OCI-LY1 (cell line): ENCODE measurements around the gene ZFP90.

Source experiments
- H2AFZ ChIP-seq: fragments of 200-600 bp; sonication (generic), shearing (Covaris generic); 2 replicates; pipeline ENCODE4 v1.6.0; 2014; ENCODE audit warnings: antibody characterized with exemption, mild to moderate bottlenecking, low read length
- H3F3A ChIP-seq: fragments of 200-600 bp; sonication (generic), shearing (Covaris generic); 2 replicates; pipeline ENCODE4 v1.6.0; 2014; ENCODE audit warnings: mild to moderate bottlenecking, antibody characterized with exemption, low read length, moderate library complexity; ENCODE audit not compliant: insufficient read depth
- H3K27ac ChIP-seq: fragments of 200-600 bp; sonication (generic); 2 replicates; pipeline ENCODE4 v1.5.1; 2014; ENCODE audit warnings: low read length, mixed run types, mild to moderate bottlenecking, low read depth; ENCODE audit not compliant: poor library complexity, severe bottlenecking
- H3K27me3 ChIP-seq: fragments of 200-600 bp; sonication (generic); 2 replicates; pipeline ENCODE4 v1.6.0; 2014; ENCODE audit warnings: antibody characterized with exemption, mild to moderate bottlenecking, low read length, moderate library complexity; ENCODE audit not compliant: insufficient read depth
- H3K36me3 ChIP-seq: fragments of 200-600 bp; sonication (generic); 2 replicates; pipeline ENCODE4 v1.6.1; 2014; ENCODE audit warnings: mild to moderate bottlenecking, antibody characterized with exemption, low read length, moderate library complexity, mixed read lengths; ENCODE audit not compliant: insufficient read depth
- H3K4me1 ChIP-seq: fragments of 200-600 bp; sonication (generic); 2 replicates; pipeline ENCODE4 v1.5.1; 2014; ENCODE audit warnings: mild to moderate bottlenecking, low read length, moderate library complexity; ENCODE audit not compliant: insufficient read depth, severe bottlenecking
- H3K4me2 ChIP-seq: fragments of 200-600 bp; sonication (generic), shearing (Covaris generic); 2 replicates; pipeline ENCODE4 v1.6.1; 2014; ENCODE audit warnings: low read length
- H3K4me3 ChIP-seq: fragments of 200-600 bp; sonication (generic); 2 replicates; pipeline ENCODE4 v1.5.1; 2014; ENCODE audit warnings: low read length, low read depth, mild to moderate bottlenecking, mixed read lengths; ENCODE audit not compliant: poor library complexity, severe bottlenecking
- H3K79me2 ChIP-seq: fragments of 200-600 bp; shearing (Covaris generic); 2 replicates; pipeline ENCODE4 v1.6.1; 2016; ENCODE audit warnings: mixed run types, low read length, mixed read lengths; ENCODE audit not compliant: insufficient read depth
- H3K9ac ChIP-seq: fragments of 200-600 bp; sonication (generic), shearing (Covaris generic); 2 replicates; pipeline ENCODE4 v1.6.1; 2014; ENCODE audit warnings: mild to moderate bottlenecking, low read length, mixed read lengths
- H3K9me2 ChIP-seq: fragments of 200-600 bp; sonication (generic), shearing (Covaris generic); 2 replicates; pipeline ENCODE4 v1.6.1; 2014; ENCODE audit warnings: low read depth, mild to moderate bottlenecking, low read length, mixed read lengths
- H3K9me3 ChIP-seq: fragments of 200-600 bp; shearing (Covaris generic); 2 replicates; pipeline ENCODE4 v1.6.1; 2014; ENCODE audit warnings: low read length, mixed read lengths
- H4K20me1 ChIP-seq: fragments of 200-600 bp; sonication (generic), shearing (Covaris generic); 2 replicates; pipeline ENCODE4 v1.6.0; 2016; ENCODE audit warnings: mild to moderate bottlenecking, low read length; ENCODE audit not compliant: insufficient read depth
- EZH2 ChIP-seq: fragments of 200-600 bp; sonication (generic), shearing (Covaris generic); IDR thresholded peaks from 2 replicates; pipeline ENCODE4 v1.8.0; 2017; ENCODE audit warnings: borderline replicate concordance, mixed run types, mild to moderate bottlenecking, antibody characterized with exemption, low read length, moderate library complexity, mixed read lengths
- TF ChIP-seq, protein P1 (sequence below): fragments of 200-600 bp; sonication (generic), shearing (Covaris generic); IDR thresholded peaks from 2 replicates; pipeline ENCODE4 v1.5.1; 2017; ENCODE audit warnings: mild to moderate bottlenecking, antibody characterized with exemption, low read length, moderate library complexity, mixed read lengths

The ZFP90 gene

DNA sequence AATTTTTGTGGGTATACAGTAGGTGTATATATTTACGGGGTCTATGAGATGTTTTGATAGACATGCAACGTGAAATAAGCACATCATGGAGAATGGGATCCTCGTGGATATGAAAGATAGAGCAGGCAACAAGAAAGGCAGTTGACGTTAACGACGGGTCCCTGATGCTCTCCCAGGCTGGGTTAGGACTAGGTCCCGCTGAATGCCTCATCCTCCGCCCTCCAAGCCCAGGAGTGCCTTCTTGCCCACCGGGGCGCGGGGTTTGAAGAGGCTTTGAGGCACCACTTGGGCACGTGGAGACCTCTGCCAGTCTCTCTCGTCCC is 9.5 kb upstream of the ZFP90 start:
- H3K27ac ChIP-seq, result peak overlapping the region; percentile 16
- peaks cover 8% of the 10 kb centered on the region for H3K9me3 ChIP-seq
- H3K9me2 ChIP-seq, result no peaks in the 10 kb centered on the region
- H3F3A ChIP-seq, result no peaks in the 10 kb centered on the region
- H3K79me2 ChIP-seq, result no peaks in the 10 kb centered on the region
- no peaks in the 10 kb centered on the region; the same call in 1 of the 2 replicates for H3K27me3 ChIP-seq
- no peaks in the 10 kb centered on the region for H4K20me1 ChIP-seq
- peak overlapping the region; percentile 75 for H3K4me2 ChIP-seq
- no peak for TF ChIP-seq EZH2
- TF ChIP-seq, protein P1, sequence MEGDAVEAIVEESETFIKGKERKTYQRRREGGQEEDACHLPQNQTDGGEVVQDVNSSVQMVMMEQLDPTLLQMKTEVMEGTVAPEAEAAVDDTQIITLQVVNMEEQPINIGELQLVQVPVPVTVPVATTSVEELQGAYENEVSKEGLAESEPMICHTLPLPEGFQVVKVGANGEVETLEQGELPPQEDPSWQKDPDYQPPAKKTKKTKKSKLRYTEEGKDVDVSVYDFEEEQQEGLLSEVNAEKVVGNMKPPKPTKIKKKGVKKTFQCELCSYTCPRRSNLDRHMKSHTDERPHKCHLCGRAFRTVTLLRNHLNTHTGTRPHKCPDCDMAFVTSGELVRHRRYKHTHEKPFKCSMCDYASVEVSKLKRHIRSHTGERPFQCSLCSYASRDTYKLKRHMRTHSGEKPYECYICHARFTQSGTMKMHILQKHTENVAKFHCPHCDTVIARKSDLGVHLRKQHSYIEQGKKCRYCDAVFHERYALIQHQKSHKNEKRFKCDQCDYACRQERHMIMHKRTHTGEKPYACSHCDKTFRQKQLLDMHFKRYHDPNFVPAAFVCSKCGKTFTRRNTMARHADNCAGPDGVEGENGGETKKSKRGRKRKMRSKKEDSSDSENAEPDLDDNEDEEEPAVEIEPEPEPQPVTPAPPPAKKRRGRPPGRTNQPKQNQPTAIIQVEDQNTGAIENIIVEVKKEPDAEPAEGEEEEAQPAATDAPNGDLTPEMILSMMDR, result no peak
- peak overlapping the region; percentile 71 for H3K4me3 ChIP-seq
- 0 out of 2 replicates have a peak overlapping the region, but pooled peaks have one; percentile 31 for H2AFZ ChIP-seq
- peaks cover 22% of the 10 kb centered on the region for H3K4me1 ChIP-seq
- H3K9ac ChIP-seq, result peak overlapping the region; percentile 73; the same call in 1 of the 2 replicates
- H3K36me3 ChIP-seq, result peaks cover 9% of the 10 kb centered on the region

DNA sequence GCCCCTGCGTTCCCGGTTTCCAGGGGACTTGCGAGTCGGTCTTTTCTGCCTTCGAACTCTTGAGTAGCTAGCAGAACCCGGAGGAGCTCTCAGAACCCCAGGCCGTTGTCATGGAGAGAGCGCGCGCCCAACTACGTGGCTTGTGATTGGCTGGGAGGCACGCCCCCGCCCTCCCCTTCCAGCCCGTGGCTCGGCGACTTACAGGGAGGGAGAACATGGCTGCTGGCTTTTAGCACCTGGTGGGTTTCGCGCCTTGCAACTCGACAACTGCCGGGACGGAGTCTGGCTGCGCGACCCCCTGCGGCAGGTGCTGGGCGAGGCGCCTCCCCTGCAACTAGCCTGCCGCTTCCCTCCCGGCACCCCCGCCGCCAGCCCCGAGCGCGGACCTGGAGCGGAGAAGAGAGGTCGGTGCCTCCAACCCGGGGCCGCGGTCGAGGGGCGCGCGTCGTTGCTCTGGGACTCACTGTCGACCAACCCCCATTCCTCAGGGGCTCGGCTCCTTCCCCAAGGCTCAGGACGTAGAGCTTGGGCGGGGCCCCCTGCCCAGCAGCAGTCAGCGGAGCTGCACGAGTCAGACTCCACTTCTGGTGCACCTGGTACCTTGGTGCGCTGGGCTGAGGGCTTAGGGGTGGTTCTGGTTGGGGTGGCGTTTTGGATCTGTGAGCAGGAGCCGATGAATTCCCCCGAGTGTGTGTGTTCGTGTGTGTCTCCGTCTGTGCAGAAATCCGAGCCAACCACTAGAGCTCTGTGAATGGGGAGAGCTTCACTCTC is 9.0 kb upstream of the ZFP90 start:
- Histone ChIP-seq H3K27ac (peak overlapping the region; percentile 16), H3K36me3 (peaks cover 12% of the 10 kb centered on the region)

DNA sequence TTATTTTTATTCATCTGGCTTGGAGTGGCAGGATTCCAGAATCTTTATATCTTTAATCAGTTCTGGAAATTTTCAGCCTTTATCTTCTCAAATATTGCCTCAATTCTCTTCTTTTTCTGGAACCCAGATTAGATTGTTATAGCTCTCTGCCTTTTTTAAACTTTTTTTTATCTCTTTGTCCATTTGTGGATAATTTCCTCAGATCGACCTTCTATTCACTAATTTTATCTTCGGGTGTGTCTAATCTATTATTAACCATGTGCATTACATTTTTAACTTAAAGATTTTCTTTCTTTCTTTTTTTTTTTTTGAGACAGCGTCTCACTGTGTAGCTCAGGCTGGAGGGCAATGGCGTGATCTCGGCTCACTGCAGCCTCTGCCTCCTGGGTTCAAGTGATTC is 5.2 kb upstream of the ZFP90 start:
- Histone ChIP-seq H3K27ac (no peak overlapping the region), H3K9ac (no peak overlapping the region), H3K4me1 (peaks cover 26% of the 10 kb centered on the region), H2AFZ (no peak overlapping the region), H3F3A (no peaks in the 10 kb centered on the region), H3K9me2 (no peaks in the 10 kb centered on the region), H4K20me1 (no peaks in the 10 kb centered on the region), H3K9me3 (peaks cover 6% of the 10 kb centered on the region), H3K36me3 (peaks cover 15% of the 10 kb centered on the region), H3K79me2 (no peaks in the 10 kb centered on the region), H3K4me3 (no peak overlapping the region), H3K4me2 (no peak overlapping the region), H3K27me3 (no peaks in the 10 kb centered on the region)
- TF ChIP-seq EZH2, result no peak
- TF ChIP-seq, protein P1, result no peak

More for the DNA sequence above, 9.0 kb upstream of the ZFP90 start:
- Histone ChIP-seq H3F3A (no peaks in the 10 kb centered on the region), H3K79me2 (no peaks in the 10 kb centered on the region), H4K20me1 (no peaks in the 10 kb centered on the region), H3K4me2 (peak overlapping the region; percentile 75), H3K9ac (peak overlapping the region; percentile 73), H3K9me2 (no peaks in the 10 kb centered on the region), H3K9me3 (peaks cover 8% of the 10 kb centered on the region), H3K4me1 (peaks cover 22% of the 10 kb centered on the region), H3K27me3 (no peaks in the 10 kb centered on the region; the same call in 1 of the 2 replicates), H3K4me3 (peak overlapping the region; percentile 71), H2AFZ (0 out of 2 replicates have a peak overlapping the region, but pooled peaks have one; percentile 31)
- TF ChIP-seq, protein P1, result no peak
- no peak for TF ChIP-seq EZH2
